Neural cell (in vitro differentiated cells): Measurements from ENCODE around the gene DMC1. TPM values are rescaled to one million over a fixed set of nuclear protein-coding genes. Genes with fewer than 3 reads are reported as not detected.
"Not testable (repeated sequence)": the region's sequence is repeated elsewhere in the genome, so short reads cannot be mapped to it uniquely, and the experiment has no call there.

Source experiments
- H2AFZ ChIP-seq: fragments of 200-600, 300-800 bp; sonication (generic), shearing (Covaris generic); 2 replicates; pipeline ENCODE4 v1.6.0; 2014; ENCODE audit warnings: low read depth, mild to moderate bottlenecking, antibody characterized with exemption, low read length, moderate library complexity
- H3F3A ChIP-seq: fragments of 200-600 bp; shearing (Covaris generic); 2 replicates; pipeline ENCODE4 v1.6.1; 2016; ENCODE audit warnings: mild to moderate bottlenecking, moderate library complexity, mixed read lengths, antibody characterized with exemption, low read length; ENCODE audit not compliant: insufficient read depth, poor library complexity, severe bottlenecking
- H3K27ac ChIP-seq: fragments of 200-600, 300-800 bp; sonication (generic), shearing (Covaris generic); 2 replicates; pipeline ENCODE4 v1.5.1; 2014; ENCODE audit warnings: mild to moderate bottlenecking, low read length, moderate library complexity
- H3K27me3 ChIP-seq: fragments of 300-800, 200-600 bp; sonication (generic), shearing (Covaris generic); 2 replicates; pipeline ENCODE4 v1.6.0; 2014; ENCODE audit warnings: mild to moderate bottlenecking, low read depth, low read length, moderate library complexity; ENCODE audit not compliant: insufficient read depth
- H3K36me3 ChIP-seq: fragments of 300-800, 200-600 bp; sonication (generic), shearing (Covaris generic); 2 replicates; pipeline ENCODE4 v1.5.1; 2014; ENCODE audit warnings: mild to moderate bottlenecking, antibody characterized with exemption, low read length, moderate library complexity; ENCODE audit not compliant: insufficient read depth
- H3K4me2 ChIP-seq: fragments of 300-800, 200-600 bp; sonication (generic), shearing (Covaris generic); 2 replicates; pipeline ENCODE4 v1.6.0; 2014; ENCODE audit warnings: mild to moderate bottlenecking, low read length
- H3K4me3 ChIP-seq: fragments of 300-800, 200-600 bp; sonication (generic), shearing (Covaris generic); 2 replicates; pipeline ENCODE4 v1.5.1; 2014; ENCODE audit warnings: mild to moderate bottlenecking, low read length, moderate library complexity
- H3K79me2 ChIP-seq: fragments of 200-600 bp; shearing (Covaris generic); replicated peaks from 2 replicates; pipeline ENCODE4 v1.6.0; 2014; ENCODE audit warnings: mild to moderate bottlenecking, low read length, moderate library complexity; ENCODE audit not compliant: insufficient read depth
- H3K9ac ChIP-seq: fragments of 300-800, 200-600 bp; sonication (generic), shearing (Covaris generic); 2 replicates; pipeline ENCODE4 v1.6.1; 2016; ENCODE audit warnings: mild to moderate bottlenecking, low read length, mixed read lengths
- H3K9me2 ChIP-seq: fragments of 200-600 bp; shearing (Covaris generic); 2 replicates; pipeline ENCODE4 v1.6.1; 2016; ENCODE audit warnings: mild to moderate bottlenecking, low read length, mixed read lengths; ENCODE audit not compliant: insufficient read depth
- H3K9me3 ChIP-seq: fragments of 200-600, 300-800 bp; sonication (generic), shearing (Covaris generic); 2 replicates; pipeline ENCODE4 v1.6.1; 2016; ENCODE audit warnings: mild to moderate bottlenecking, mixed run types, low read length, moderate library complexity, mixed read lengths
- H4K20me1 ChIP-seq: fragments of 200-600 bp; shearing (Covaris generic); 2 replicates; pipeline ENCODE4 v1.6.1; 2016; ENCODE audit warnings: mild to moderate bottlenecking, mixed run types; ENCODE audit not compliant: insufficient read depth
- CTCF ChIP-seq: fragments of 450-650 bp; IDR thresholded peaks from 2 replicates; pipeline ENCODE4 v1.5.1; 2014; ENCODE audit warnings: antibody characterized with exemption, mild to moderate bottlenecking, moderate library complexity; ENCODE audit not compliant: poor library complexity, severe bottlenecking
- EP300 ChIP-seq: fragments of 450-650 bp; conservative IDR thresholded peaks from 2 replicates; pipeline ENCODE4 v1.6.1; 2014; ENCODE audit warnings: antibody characterized with exemption, mild to moderate bottlenecking, moderate library complexity; ENCODE audit not compliant: poor library complexity, severe bottlenecking
- EZH2 ChIP-seq: fragments of 200-600, 300-800 bp; shearing (Covaris generic), sonication (generic); IDR thresholded peaks from 2 replicates; pipeline ENCODE4 v1.6.1; 2014; ENCODE audit warnings: antibody characterized with exemption, low read length, borderline replicate concordance, mild to moderate bottlenecking; ENCODE audit not compliant: insufficient read depth, poor library complexity, severe bottlenecking
- MXI1 ChIP-seq: fragments of 450-650 bp; conservative IDR thresholded peaks from 2 replicates; pipeline ENCODE4 v1.6.1; 2014; ENCODE audit warnings: antibody characterized with exemption, mild to moderate bottlenecking; ENCODE audit not compliant: poor library complexity, severe bottlenecking
- POLR2AphosphoS5 ChIP-seq: IDR thresholded peaks from 2 replicates; pipeline ENCODE4 v1.6.1; 2012
- RAD21 ChIP-seq: fragments of 450-650 bp; conservative IDR thresholded peaks from 2 replicates; pipeline ENCODE4 v1.6.1; 2014; ENCODE audit warnings: antibody characterized with exemption, mild to moderate bottlenecking, moderate library complexity
- REST ChIP-seq: IDR thresholded peaks from 2 replicates; pipeline ENCODE4 v1.6.1; 2012; ENCODE audit warnings: borderline replicate concordance
- SMC3 ChIP-seq: fragments of 450-650 bp; conservative IDR thresholded peaks from 2 replicates; pipeline ENCODE4 v1.6.1; 2014; ENCODE audit warnings: antibody characterized with exemption, mild to moderate bottlenecking, moderate library complexity; ENCODE audit not compliant: poor library complexity
- TAF1 ChIP-seq: IDR thresholded peaks from 2 replicates; pipeline ENCODE4 v1.6.1; 2012; ENCODE audit warnings: low read depth
- polyA plus RNA-seq: library from polyadenylated mRNA; depleted of rRNA; stranded (reverse); fragments of >200 nt; gene quantifications from 2 replicates; pipeline ENCODE4 v1.2.3, GENCODE V29; 2014

DMC1 gene
- polyA plus RNA-seq, 1 donor from 2014 or later = not detected

- no peaks in the 10 kb centered on the region for H3K9me2 ChIP-seq
- no peaks in the 10 kb centered on the region for H3K36me3 ChIP-seq
- H3K27ac ChIP-seq = no peak overlapping the region
- no peak overlapping the region for H3K9ac ChIP-seq
- H3K79me2 ChIP-seq = no peaks in the 10 kb centered on the region
- no peaks in the 10 kb centered on the region for H3K9me3 ChIP-seq
- TF ChIP-seq POLR2AphosphoS5 (no peak), RAD21 (no peak), SMC3 (no peak), REST (no peak), EZH2 (no peak), TAF1 (no peak), EP300 (no peak), MXI1 (no peak), CTCF (no peak)
- H3K4me2 ChIP-seq = no peak overlapping the region
- H2AFZ ChIP-seq = no peak overlapping the region
- H3K27me3 ChIP-seq = peaks cover under 1% of the 10 kb centered on the region
- H3F3A ChIP-seq = no peaks in the 10 kb centered on the region
- H4K20me1 ChIP-seq = no peaks in the 10 kb centered on the region
- no peak overlapping the region for H3K4me3 ChIP-seq
Measured at GRCh38 chr22:38474003-38474607, 95.9 kb downstream of the DMC1 start.

GRCh38 chr22:38471237-38471636 lies 98.7 kb downstream of the DMC1 start:
- Histone ChIP-seq H3K4me3 (no peak overlapping the region), H3K36me3 (no peaks in the 10 kb centered on the region), H3K9me2 (no peaks in the 10 kb centered on the region), H2AFZ (no peak overlapping the region), H3K9ac (no peak overlapping the region), H3F3A (no peaks in the 10 kb centered on the region), H3K9me3 (no peaks in the 10 kb centered on the region), H3K4me2 (no peak overlapping the region), H3K79me2 (no peaks in the 10 kb centered on the region), H4K20me1 (no peaks in the 10 kb centered on the region), H3K27ac (no peak overlapping the region), H3K27me3 (peaks cover 22% of the 10 kb centered on the region)
- TF ChIP-seq POLR2AphosphoS5 (no peak), CTCF (no peak), TAF1 (no peak), RAD21 (no peak), REST (no peak), EZH2 (no peak), SMC3 (no peak), MXI1 (no peak), EP300 (no peak)

- H3K9me3 ChIP-seq, H3K36me3 ChIP-seq, H4K20me1 ChIP-seq: not testable (repeated sequence)
Measured at GRCh38 chr22:38470179-38470578, 99.8 kb downstream of the DMC1 start.

More at GRCh38 chr22:38470179-38470578, 99.8 kb downstream of the DMC1 start:
- peaks cover 22% of the 10 kb centered on the region for H3K27me3 ChIP-seq
- not testable (repeated sequence) for H3K9ac ChIP-seq, H3F3A ChIP-seq, H3K9me2 ChIP-seq, H3K79me2 ChIP-seq, H3K4me2 ChIP-seq, H3K4me3 ChIP-seq, H3K27ac ChIP-seq, H2AFZ ChIP-seq
